Bronchial epithelial cell (primary cell): ENCODE measurements around the gene MXRA8. TPM values are rescaled to one million over a fixed set of nuclear protein-coding genes. Genes with fewer than 3 reads are reported as not detected.
A peak's percentile ranks its signal among the peaks of the same experiment; 100 is the strongest.

Source experiments
- DNase-seq: peaks from one replicate; pipeline ENCODE4 v3.0.0-alpha.2; 2010; ENCODE audit warnings: low read depth
- FAIRE-seq: peaks from 2 replicates; lab custom pipeline; 2011; peaks lifted over from hg19 to GRCh38; lab: Jason Lieb, UNC
- H3K27me3 ChIP-seq: 2 replicates; pipeline ENCODE4 v1.5.1; 2011; ENCODE audit warnings: low read length; ENCODE audit not compliant: control insufficient read depth, insufficient read depth
- H3K36me3 ChIP-seq: 2 replicates; pipeline ENCODE4 v1.5.1; 2011; ENCODE audit warnings: low read length; ENCODE audit not compliant: control insufficient read depth, insufficient read depth
- H3K4me3 ChIP-seq: 2 replicates; pipeline ENCODE4 v1.5.1; 2011; ENCODE audit warnings: mild to moderate bottlenecking, low read depth, low read length, control low read depth
- CTCF ChIP-seq: IDR thresholded peaks from 2 replicates; pipeline ENCODE4 v1.5.1; 2011; ENCODE audit warnings: mild to moderate bottlenecking, moderate library complexity, low read length, control low read depth, inconsistent platforms; ENCODE audit not compliant: insufficient read depth, severe bottlenecking
- total RNA-seq: library from RNA; depleted of rRNA; stranded (reverse); fragments of >200 nt; gene quantifications from 2 replicates; pipeline ENCODE4 v1.2.1, GENCODE V29; 2014

Gene MXRA8
- total RNA-seq, 1 donor from 2014 or later, result 5.0 TPM

- H3K4me3 ChIP-seq, result peak overlapping the region; percentile 86
- H3K27me3 ChIP-seq, result no peaks in the 10 kb centered on the region
- H3K36me3 ChIP-seq, result peaks cover 1% of the 10 kb centered on the region
- DNase-seq (no peak), FAIRE-seq (no peak)
- TF ChIP-seq CTCF, result no peak
These were observed 11.2 kb downstream of the MXRA8 start for GRCh38 chr1:1347026-1347595.

- no peak for TF ChIP-seq CTCF
- Histone ChIP-seq H3K27me3 (no peaks in the 10 kb centered on the region), H3K36me3 (peaks cover 5% of the 10 kb centered on the region), H3K4me3 (no peak overlapping the region)
- FAIRE-seq (no peak), DNase-seq (no peak)
These were observed 11.9 kb downstream of the MXRA8 start for GRCh38 chr1:1346501-1346890.

GRCh38 chr1:1345860-1346500 is 12.4 kb downstream of the MXRA8 start:
- Histone ChIP-seq H3K36me3 (peaks cover 10% of the 10 kb centered on the region), H3K27me3 (no peaks in the 10 kb centered on the region), H3K4me3 (no peak overlapping the region)
- TF ChIP-seq CTCF, result no peak
- DNase-seq (no peak), FAIRE-seq (no peak)

GRCh38 chr1:1345384-1345783 is 13.0 kb downstream of the MXRA8 start:
- no peak for TF ChIP-seq CTCF
- H3K27me3 ChIP-seq, result no peaks in the 10 kb centered on the region
- peak overlapping the region; percentile 23 for H3K4me3 ChIP-seq
- DNase-seq (no peak), FAIRE-seq (no peak)
- peaks cover 13% of the 10 kb centered on the region for H3K36me3 ChIP-seq

GRCh38 chr1:1344655-1345361 is 13.5 kb downstream of the MXRA8 start:
- H3K27me3 ChIP-seq, result no peaks in the 10 kb centered on the region
- H3K4me3 ChIP-seq, result peak overlapping the region; percentile 23
- TF ChIP-seq CTCF, result peak; percentile 46
- FAIRE-seq (peak; percentile 84), DNase-seq (peak; percentile 94)
- H3K36me3 ChIP-seq, result peaks cover 13% of the 10 kb centered on the region
